Stomach (tissue), 4 donors: ENCODE data around the gene UBXN1.

ENCODE experiments used
- EP300 ChIP-seq: sonication (generic); formaldehyde crosslinking; IDR thresholded peaks from one replicate; pipeline ENCODE4 v1.6.1; 2017; ENCODE audit warnings: antibody characterized with exemption
- POLR2A ChIP-seq, 4 donors: fragments of 450-650 bp; IDR thresholded peaks; one replicate each; pipeline ENCODE4 v1.6.1; 2016; ENCODE audit warnings: antibody characterized with exemption in 4 of 4, control low read depth in 2 of 4, mild to moderate bottlenecking in 1 of 4, moderate library complexity in 1 of 4
- POLR2AphosphoS5 ChIP-seq, 3 donors: sonication (generic); formaldehyde crosslinking; IDR thresholded peaks; one replicate each; pipeline ENCODE4 v1.6.1; 2016; ENCODE audit warnings: antibody characterized with exemption in 3 of 3
- TF ChIP-seq, protein P1 (sequence below), 7 experiments: fragments of 450-650 bp in 4 of 7; fragments of 200-600 bp in 3 of 7; sonication (generic) in 3 of 7; IDR thresholded peaks; one replicate each; pipeline ENCODE4 v1.5.1; 2016 to 2019; ENCODE audit warnings: antibody characterized with exemption in 7 of 7, control low read depth in 2 of 7, mild to moderate bottlenecking in 1 of 7

DNA sequence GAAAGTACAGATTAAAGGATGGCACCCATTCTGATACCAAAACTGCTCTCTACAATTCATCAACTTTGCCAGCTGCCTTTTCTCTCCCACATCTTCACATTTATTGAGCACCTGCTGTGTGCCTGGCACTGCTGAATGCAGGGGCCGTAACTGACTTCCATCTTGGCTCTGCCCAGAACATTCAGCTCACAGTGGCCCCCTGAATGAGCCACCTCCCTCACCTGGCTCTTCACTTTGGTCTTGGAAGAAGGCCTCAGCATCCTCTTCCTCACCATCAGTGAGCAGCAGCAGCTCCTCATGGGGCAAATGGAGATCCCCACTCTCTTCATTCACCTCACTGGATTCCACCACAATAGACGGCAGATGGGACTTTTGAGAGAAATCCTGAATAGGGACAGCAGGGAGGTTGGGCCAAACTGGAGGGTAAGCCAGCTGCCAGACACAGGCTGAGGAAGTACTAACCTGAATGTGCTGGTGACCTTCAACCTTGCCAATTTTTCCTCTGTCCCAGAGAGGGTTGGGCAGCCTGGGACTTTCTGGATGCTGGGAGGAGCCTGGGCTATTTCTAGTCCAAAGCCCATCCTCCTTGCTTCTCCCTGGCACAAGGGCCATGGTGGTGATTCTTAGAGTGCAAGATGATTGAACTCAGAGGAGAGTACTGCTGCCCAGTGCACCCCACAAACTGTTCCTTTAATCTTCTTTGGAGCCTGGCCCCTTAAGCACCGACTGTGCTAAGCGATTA, 9.3 kb downstream of the UBXN1 start:
- TF ChIP-seq, protein P1, sequence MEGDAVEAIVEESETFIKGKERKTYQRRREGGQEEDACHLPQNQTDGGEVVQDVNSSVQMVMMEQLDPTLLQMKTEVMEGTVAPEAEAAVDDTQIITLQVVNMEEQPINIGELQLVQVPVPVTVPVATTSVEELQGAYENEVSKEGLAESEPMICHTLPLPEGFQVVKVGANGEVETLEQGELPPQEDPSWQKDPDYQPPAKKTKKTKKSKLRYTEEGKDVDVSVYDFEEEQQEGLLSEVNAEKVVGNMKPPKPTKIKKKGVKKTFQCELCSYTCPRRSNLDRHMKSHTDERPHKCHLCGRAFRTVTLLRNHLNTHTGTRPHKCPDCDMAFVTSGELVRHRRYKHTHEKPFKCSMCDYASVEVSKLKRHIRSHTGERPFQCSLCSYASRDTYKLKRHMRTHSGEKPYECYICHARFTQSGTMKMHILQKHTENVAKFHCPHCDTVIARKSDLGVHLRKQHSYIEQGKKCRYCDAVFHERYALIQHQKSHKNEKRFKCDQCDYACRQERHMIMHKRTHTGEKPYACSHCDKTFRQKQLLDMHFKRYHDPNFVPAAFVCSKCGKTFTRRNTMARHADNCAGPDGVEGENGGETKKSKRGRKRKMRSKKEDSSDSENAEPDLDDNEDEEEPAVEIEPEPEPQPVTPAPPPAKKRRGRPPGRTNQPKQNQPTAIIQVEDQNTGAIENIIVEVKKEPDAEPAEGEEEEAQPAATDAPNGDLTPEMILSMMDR (IDR thresholded peaks at IDR 0.05): no peak
- TF ChIP-seq POLR2AphosphoS5 (IDR thresholded peaks at IDR 0.05): no peak
- no peak for TF ChIP-seq EP300
- TF ChIP-seq POLR2A (IDR thresholded peaks at IDR 0.05): no peak
